H9 (cell line): ENCODE measurements around the gene GALNT10. TPM values are rescaled to one million over a fixed set of nuclear protein-coding genes. Genes with fewer than 3 reads are reported as not detected.

Experiments used
- DNase-seq: peaks from one replicate; pipeline ENCODE4 v3.0.0-alpha.2; 2017
- H2AFZ ChIP-seq: one replicate; pipeline ENCODE4 v1.6.1; 2013; ENCODE audit warnings: mild to moderate bottlenecking, low read length, control low read depth, moderate library complexity
- H2AK5ac ChIP-seq: 2 replicates; pipeline ENCODE4 v1.6.1; 2013; ENCODE audit warnings: low read length, control low read depth, mixed read lengths; ENCODE audit not compliant: insufficient read length
- H2BK120ac ChIP-seq: one replicate; pipeline ENCODE4 v1.6.1; 2013; ENCODE audit warnings: low read depth, mild to moderate bottlenecking, low read length, control low read depth, inconsistent platforms; ENCODE audit not compliant: poor library complexity, severe bottlenecking
- H2BK12ac ChIP-seq: 2 replicates; pipeline ENCODE4 v1.6.1; 2013; ENCODE audit warnings: low read length, control low read depth, mixed read lengths, low read depth; ENCODE audit not compliant: insufficient read length
- H2BK15ac ChIP-seq: 2 replicates; pipeline ENCODE4 v1.6.1; 2013; ENCODE audit warnings: low read depth, low read length, control low read depth
- H2BK20ac ChIP-seq: one replicate; pipeline ENCODE4 v1.6.1; 2013; ENCODE audit warnings: low read depth, mild to moderate bottlenecking, low read length, control low read depth, inconsistent platforms; ENCODE audit not compliant: poor library complexity, severe bottlenecking
- H2BK5ac ChIP-seq: 2 replicates; pipeline ENCODE4 v1.6.1; 2013; ENCODE audit warnings: low read length, control low read depth, mixed read lengths; ENCODE audit not compliant: insufficient read length
- H3K14ac ChIP-seq: 2 replicates; pipeline ENCODE4 v1.6.1; 2013; ENCODE audit warnings: low read length, control low read depth; ENCODE audit not compliant: insufficient read depth
- H3K18ac ChIP-seq: 2 replicates; pipeline ENCODE4 v1.6.1; 2013; ENCODE audit warnings: low read depth, mild to moderate bottlenecking, mixed read lengths, low read length, control low read depth; ENCODE audit not compliant: insufficient read length
- H3K23ac ChIP-seq: 2 replicates; pipeline ENCODE4 v1.6.1; 2013; ENCODE audit warnings: low read length, control low read depth, mixed read lengths, low read depth; ENCODE audit not compliant: insufficient read length
- H3K23me2 ChIP-seq: 2 replicates; pipeline ENCODE4 v1.6.1; 2013; ENCODE audit warnings: low read depth, mild to moderate bottlenecking, mixed read lengths, low read length, control low read depth; ENCODE audit not compliant: insufficient read length, poor library complexity, severe bottlenecking
- H3K27ac ChIP-seq: 2 replicates; pipeline ENCODE4 v1.5.1; 2013; ENCODE audit warnings: low read length, control low read depth, mixed read lengths, low read depth; ENCODE audit not compliant: insufficient read length
- H3K27me3 ChIP-seq: 2 replicates; pipeline ENCODE4 v1.6.1; 2013; ENCODE audit warnings: low read length, control low read depth, inconsistent platforms; ENCODE audit not compliant: insufficient read depth
- H3K4ac ChIP-seq: 2 replicates; pipeline ENCODE4 v1.6.1; 2013; ENCODE audit warnings: low read depth, mild to moderate bottlenecking, control low read depth, inconsistent platforms, low read length, moderate library complexity
- H3K4me1 ChIP-seq: 2 replicates; pipeline ENCODE4 v1.6.1; 2013; ENCODE audit warnings: low read length, control low read depth, inconsistent platforms; ENCODE audit not compliant: insufficient read depth
- H3K4me2 ChIP-seq: 2 replicates; pipeline ENCODE4 v1.6.1; 2013; ENCODE audit warnings: low read length, control low read depth, mixed read lengths; ENCODE audit not compliant: insufficient read length, insufficient read depth
- H3K56ac ChIP-seq: 2 replicates; pipeline ENCODE4 v1.6.1; 2013; ENCODE audit warnings: low read depth, mild to moderate bottlenecking, mixed read lengths, low read length, control low read depth; ENCODE audit not compliant: insufficient read length
- H3K79me1 ChIP-seq: 2 replicates; pipeline ENCODE4 v1.6.1; 2013; ENCODE audit warnings: low read depth, mild to moderate bottlenecking, moderate library complexity, low read length, control low read depth, inconsistent platforms; ENCODE audit not compliant: insufficient read depth, poor library complexity, severe bottlenecking
- H3K79me2 ChIP-seq: 2 replicates; pipeline ENCODE4 v1.6.1; 2013; ENCODE audit warnings: low read length, control low read depth, inconsistent platforms; ENCODE audit not compliant: insufficient read depth
- H3K9ac ChIP-seq: 2 replicates; pipeline ENCODE4 v1.6.1; 2013; ENCODE audit warnings: low read length, control low read depth, mixed read lengths; ENCODE audit not compliant: insufficient read length; ENCODE audit errors: extremely low read depth
- H3K9me3 ChIP-seq: one replicate; pipeline ENCODE4 v1.6.1; 2013; ENCODE audit warnings: low read depth, low read length, inconsistent platforms; ENCODE audit not compliant: control insufficient read depth
- H3T11ph ChIP-seq: one replicate; pipeline ENCODE4 v1.6.1; 2013; ENCODE audit warnings: mild to moderate bottlenecking, low read length, control low read depth, inconsistent platforms
- H4K20me1 ChIP-seq: one replicate; pipeline ENCODE4 v1.6.1; 2013; ENCODE audit not compliant: control insufficient read depth, insufficient read length, insufficient read depth
- H4K5ac ChIP-seq: 2 replicates; pipeline ENCODE4 v1.6.1; 2013; ENCODE audit warnings: low read depth, mild to moderate bottlenecking, mixed read lengths, low read length, control low read depth; ENCODE audit not compliant: insufficient read length
- H4K8ac ChIP-seq: replicated peaks from 2 replicates; pipeline ENCODE4 v1.6.1; 2013; ENCODE audit warnings: low read length, control low read depth, mixed read lengths, low read depth; ENCODE audit not compliant: insufficient read length
- H4K91ac ChIP-seq: 2 replicates; pipeline ENCODE4 v1.6.1; 2013; ENCODE audit warnings: low read depth, mild to moderate bottlenecking, moderate library complexity, mixed read lengths, low read length, control low read depth; ENCODE audit not compliant: insufficient read length
- H3K27ac Mint-ChIP-seq, 3 experiments: 2 replicates in 2 of 3; 3 replicates in 1 of 3; pipeline ENCODE4 v1.8.0; 2020 to 2021; ENCODE audit warnings: mixed read lengths in 3 of 3, mild to moderate bottlenecking in 1 of 3, moderate library complexity in 1 of 3
- H3K27me3 Mint-ChIP-seq: 2 replicates; pipeline ENCODE4 v1.8.0; 2021; ENCODE audit warnings: low read depth, mild to moderate bottlenecking, moderate library complexity, mixed read lengths
- H3K36me3 Mint-ChIP-seq, 3 experiments: 2 replicates in 2 of 3; 3 replicates in 1 of 3; pipeline ENCODE4 v1.8.0; 2020 to 2021; ENCODE audit warnings: low read depth in 3 of 3, mixed read lengths in 3 of 3; ENCODE audit not compliant: insufficient read depth in 1 of 3
- H3K4me1 Mint-ChIP-seq, 2 experiments: 2 replicates each; pipeline ENCODE4 v1.8.0; 2020; ENCODE audit warnings: mixed read lengths in 2 of 2
- H3K4me3 Mint-ChIP-seq, 2 experiments: 2 replicates in 1 of 2; 3 replicates in 1 of 2; pipeline ENCODE4 v1.8.0; 2020 to 2021; ENCODE audit warnings: mild to moderate bottlenecking in 2 of 2, mixed read lengths in 2 of 2, moderate library complexity in 1 of 2
- H3K9me3 Mint-ChIP-seq, 2 experiments: 2 replicates in 1 of 2; 3 replicates in 1 of 2; pipeline ENCODE4 v1.8.0; 2020; ENCODE audit warnings: mild to moderate bottlenecking in 2 of 2, mixed read lengths in 2 of 2, moderate library complexity in 1 of 2
- CTCF ChIP-seq: fragments of 200-600 bp; sonication (generic); conservative IDR thresholded peaks from 3 replicates; pipeline ENCODE4 v1.8.0; 2021; ENCODE audit warnings: antibody characterized with exemption, mild to moderate bottlenecking
- WGBS: extraction: QIAGEN DNeasy Blood & Tissue Kit; methylation state at CpG from one replicate; pipeline ENCODE4 v1.1.7; 2013; ENCODE audit warnings: missing lambda C conversion rate, low lambda C conversion rate, mixed read lengths; ENCODE audit not compliant: insufficient read length; ENCODE audit errors: extremely low coverage; 5-methylcytosine and 5-hydroxymethylcytosine counted together
- total RNA-seq: library from RNA; stranded (reverse); gene quantifications from 2 replicates; pipeline ENCODE4 v1.2.1, GENCODE V29; 2021

The GALNT10 gene
- total RNA-seq, 1 experiment from 2014 or later: 15.4 TPM

GRCh38 chr5:154324033-154324432 lies 133.5 kb downstream of the GALNT10 start:
- Histone ChIP-seq H3K9ac (no peak overlapping the region), H3K56ac (no peak overlapping the region), H4K5ac (no peak overlapping the region), H3K4ac (no peak overlapping the region), H4K8ac (no peak overlapping the region), H3K4me2 (no peak overlapping the region), H2BK20ac (no peak overlapping the region), H2BK12ac (no peak overlapping the region), H3K9me3 (no peaks in the 10 kb centered on the region), H3K14ac (no peak overlapping the region; the same call in 1 of the 2 replicates), H2AFZ (no peak overlapping the region), H2AK5ac (no peak overlapping the region), H4K91ac (no peak overlapping the region), H3K4me1 (no peaks in the 10 kb centered on the region), H4K20me1 (no peaks in the 10 kb centered on the region), H3K23me2 (no peaks in the 10 kb centered on the region), H2BK5ac (no peak overlapping the region), H3K23ac (no peak overlapping the region), H3K18ac (no peak overlapping the region), H3K79me1 (no peaks in the 10 kb centered on the region), H3K79me2 (no peaks in the 10 kb centered on the region), H2BK15ac (no peak overlapping the region), H3K27me3 (no peaks in the 10 kb centered on the region), H2BK120ac (no peak overlapping the region), H3K27ac (no peak overlapping the region), H3T11ph (no peak overlapping the region)
- no peak for TF ChIP-seq CTCF
- no CpG with 5 or more reads among the region's 2 CpGs for WGBS
- no peak for DNase-seq
- H3K27ac Mint-ChIP-seq: peak overlapping the region in 1 of 3 experiments; percentile 84; a peak in 1 of 7 replicates
- peaks cover 0 to 2% (median 0%) of the 10 kb centered on the region in 3 experiments; a peak in 1 of 7 replicates for H3K36me3 Mint-ChIP-seq
- no peaks in the 10 kb centered on the region for H3K9me3 Mint-ChIP-seq
- H3K27me3 Mint-ChIP-seq: no peaks in the 10 kb centered on the region; the same call in 1 of the 2 replicates
- H3K4me1 Mint-ChIP-seq: peaks cover 0 to 10% of the 10 kb centered on the region in 2 experiments; a peak in 2 of 4 replicates
- H3K4me3 Mint-ChIP-seq: no peak overlapping the region
